ENCODE measurements around the gene NGEF. TPM values are rescaled to one million over a fixed set of nuclear protein-coding genes. Genes with fewer than 3 reads are reported as not detected.

NGEF gene
- total RNA-seq, 1 donor from 2014 or later, result 6.1 TPM

DNA sequence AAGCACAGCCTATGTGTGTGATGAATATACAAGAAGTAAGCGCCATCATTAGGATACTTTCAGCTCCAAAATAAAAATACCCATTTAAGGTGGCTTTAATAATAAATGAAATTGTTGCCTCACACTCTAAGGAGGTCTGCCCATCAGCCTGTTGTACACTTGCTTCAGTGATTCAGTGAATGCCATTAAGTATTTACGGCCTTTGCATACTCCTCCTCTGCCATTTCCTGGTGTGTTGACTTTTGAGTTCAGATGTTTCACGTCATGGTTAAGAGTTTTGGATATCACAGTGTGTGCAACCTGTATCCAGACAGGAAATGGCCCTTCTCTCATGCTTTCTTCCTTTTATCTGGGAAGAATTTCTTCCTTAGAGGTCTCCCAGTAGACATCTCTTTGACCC is 181.6 kb downstream of the NGEF start:
- ATAC-seq, result no peak

DNA sequence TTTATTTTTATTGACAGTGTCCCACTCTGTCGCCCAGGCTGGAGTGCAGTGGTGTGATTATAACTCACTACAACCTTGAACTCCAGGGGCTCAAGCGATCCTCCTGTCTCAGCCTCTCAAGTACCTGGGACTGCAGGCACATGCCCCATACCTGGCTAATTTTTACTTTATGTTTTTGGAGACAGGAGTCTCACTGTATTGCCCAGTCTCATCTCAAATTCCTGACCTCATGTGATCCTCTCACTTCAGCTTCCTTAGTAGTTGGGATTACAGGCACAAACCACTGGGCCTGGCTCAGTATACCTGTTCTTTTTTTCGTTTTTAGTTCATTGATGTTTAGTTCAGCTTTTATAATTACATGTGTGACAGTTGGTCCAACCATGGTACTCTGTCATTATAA is 183.1 kb downstream of the NGEF start:
- ATAC-seq, result no peak

Other genes with a start within 250 kb of the NGEF start
- not detected for gene KCNJ13, start 236.7 kb downstream of the NGEF start, total RNA-seq
- 1.8 TPM for gene SNORC, start 143.0 kb downstream of the NGEF start, total RNA-seq
- gene NEU2, start 19.4 kb upstream of the NGEF start, total RNA-seq, result not detected
- gene INPP5D, start 47.1 kb upstream of the NGEF start, total RNA-seq, result 6.2 TPM
- gene ATG16L1, start 238.4 kb upstream of the NGEF start, total RNA-seq, result 13.9 TPM